ENCODE results near the gene CELF5.
A peak's percentile ranks its signal among the peaks of the same experiment; 100 is the strongest.
"Not testable (repeated sequence)": the region's sequence is repeated elsewhere in the genome, so short reads cannot be mapped to it uniquely, and the experiment has no call there.

The CELF5 gene

GRCh38 chr19:3275583-3276340, 51.3 kb downstream of the CELF5 start:
- DNase-seq = peak; percentile 87

- DNase-seq = peak; percentile 87
These were observed 51.9 kb downstream of the CELF5 start for GRCh38 chr19:3276341-3276799.

DNA sequence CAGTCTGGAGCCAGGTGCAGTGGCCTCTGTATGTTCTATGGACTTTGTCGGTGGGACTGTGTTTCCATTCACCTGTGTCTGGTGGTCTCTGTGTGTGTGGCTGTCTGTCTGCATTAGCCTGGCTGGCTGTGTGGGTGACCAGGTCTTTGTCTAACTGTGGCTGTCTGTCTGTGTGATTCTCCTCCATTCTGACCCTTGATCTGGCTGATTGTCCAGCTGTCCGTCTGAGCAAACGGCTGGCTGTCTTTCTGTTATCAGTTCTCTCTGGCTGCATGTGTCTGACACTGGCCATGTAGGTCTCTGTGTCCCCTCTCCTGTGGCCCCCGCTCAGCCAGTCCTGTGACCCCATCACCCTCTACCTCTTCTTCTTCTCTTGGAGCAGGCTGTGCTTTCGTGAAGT, 53.2 kb downstream of the CELF5 start:
- no peak for DNase-seq

GRCh38 chr19:3278294-3278693, 53.8 kb downstream of the CELF5 start:
- DNase-seq = no peak

- no peak for DNase-seq
These were observed 54.3 kb downstream of the CELF5 start for GRCh38 chr19:3278749-3279148.

GRCh38 chr19:3279306-3279705, 54.8 kb downstream of the CELF5 start:
- DNase-seq = no peak

- no peak for DNase-seq
These were observed 56.6 kb downstream of the CELF5 start for GRCh38 chr19:3281026-3281425.

DNA sequence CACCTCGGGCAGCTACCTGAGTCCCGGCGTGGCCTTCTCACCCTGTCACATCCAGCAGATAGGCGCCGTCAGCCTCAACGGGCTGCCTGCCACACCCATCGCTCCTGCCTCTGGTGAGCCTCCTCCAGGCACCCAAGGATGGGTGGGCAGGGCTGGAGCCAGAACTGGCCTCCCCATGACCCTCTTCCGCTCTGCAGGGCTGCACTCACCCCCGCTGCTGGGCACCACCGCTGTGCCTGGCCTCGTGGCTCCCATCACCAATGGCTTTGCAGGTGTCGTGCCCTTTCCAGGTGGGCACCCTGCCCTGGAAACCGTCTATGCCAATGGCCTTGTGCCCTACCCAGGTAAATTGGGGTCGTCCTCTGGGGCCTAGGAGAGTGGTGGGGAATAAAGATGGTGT, 57.7 kb downstream of the CELF5 start:
- DNase-seq = no peak

DNA sequence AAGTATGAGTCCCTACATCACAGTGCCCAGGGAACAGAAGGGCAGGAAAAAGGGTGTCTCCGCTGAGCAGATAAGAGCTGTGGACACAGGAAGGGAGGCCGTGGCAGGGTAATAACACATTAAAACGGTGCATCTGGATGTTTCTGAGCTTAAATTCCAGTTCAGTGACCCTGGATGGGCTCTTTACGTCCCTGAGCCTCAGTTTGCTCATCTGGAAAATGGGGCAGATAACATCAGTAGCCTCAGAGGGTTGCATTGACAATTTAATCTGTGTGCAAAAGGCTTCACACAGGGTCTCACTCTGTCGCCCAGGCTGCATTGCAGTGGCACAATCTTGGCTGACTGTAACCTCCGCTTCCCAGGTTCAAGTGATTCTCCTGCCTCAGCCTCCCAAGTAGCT, 58.1 kb downstream of the CELF5 start:
- DNase-seq = no peak

DNA sequence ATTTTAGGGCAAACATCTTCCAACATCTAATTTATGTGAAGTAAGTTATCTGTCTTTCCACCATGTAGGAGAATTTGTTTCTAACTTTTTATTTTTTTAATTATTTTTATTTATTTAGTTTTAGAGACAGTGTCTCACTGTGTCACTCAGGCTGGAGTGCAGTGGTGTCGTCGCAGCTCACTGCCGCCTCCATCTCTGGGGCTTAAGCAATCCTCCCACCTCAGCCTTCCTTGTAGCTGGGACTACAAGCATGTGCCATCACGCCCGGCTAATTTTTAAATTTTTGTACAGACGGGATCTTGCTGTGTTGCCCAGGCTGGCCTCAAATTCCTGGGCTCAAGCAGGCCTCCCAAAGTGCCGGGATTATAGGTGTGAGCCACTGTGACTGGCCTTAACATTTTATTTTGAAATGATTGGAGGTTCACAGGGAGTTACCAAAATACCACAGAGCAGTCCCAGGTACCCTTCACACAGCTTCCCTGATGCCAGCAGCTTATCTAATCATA, 58.8 kb downstream of the CELF5 start:
- DNase-seq = no peak

DNA sequence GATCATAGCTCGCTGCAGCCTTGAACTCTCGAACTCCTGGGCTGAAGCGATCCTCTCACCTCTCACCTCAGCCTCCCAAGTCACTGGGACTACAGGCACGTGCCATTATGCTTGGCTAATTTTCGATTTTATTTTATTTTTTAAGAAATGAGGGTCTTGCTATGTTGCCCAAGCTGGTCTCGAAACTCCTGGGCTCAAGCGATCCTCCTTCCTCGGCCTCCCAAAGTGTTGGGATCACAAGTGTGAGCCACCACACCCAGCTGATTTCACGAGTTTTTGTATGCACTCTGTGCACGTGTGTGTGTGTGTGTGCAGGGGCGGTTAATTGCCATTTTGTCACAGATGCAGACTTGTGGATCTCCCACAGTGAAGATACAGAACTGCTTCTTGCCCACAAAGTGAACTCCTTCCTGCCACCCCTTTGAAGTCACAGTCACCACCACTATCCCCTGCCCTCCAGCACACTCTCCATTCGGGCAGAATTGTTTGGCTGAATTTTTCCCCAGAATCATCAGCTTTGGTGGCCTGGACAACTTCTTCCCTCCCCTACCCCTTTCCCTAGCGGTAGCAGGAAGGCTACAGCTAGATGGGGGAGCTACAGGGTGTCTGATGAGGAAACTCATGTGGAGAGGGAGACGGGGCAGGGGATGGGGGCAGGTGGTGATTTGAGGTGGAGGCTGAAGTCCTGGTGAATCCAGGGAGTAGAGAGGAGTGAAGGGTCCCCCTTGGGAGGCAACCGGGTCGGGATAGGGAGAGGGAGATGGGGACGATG, 59.6 kb downstream of the CELF5 start:
- DNase-seq = no peak

- peak; percentile 13 for DNase-seq
These were observed 60.5 kb downstream of the CELF5 start for GRCh38 chr19:3284759-3285646.

- DNase-seq = no peak
These were observed 61.3 kb downstream of the CELF5 start for GRCh38 chr19:3285647-3286176.

DNA sequence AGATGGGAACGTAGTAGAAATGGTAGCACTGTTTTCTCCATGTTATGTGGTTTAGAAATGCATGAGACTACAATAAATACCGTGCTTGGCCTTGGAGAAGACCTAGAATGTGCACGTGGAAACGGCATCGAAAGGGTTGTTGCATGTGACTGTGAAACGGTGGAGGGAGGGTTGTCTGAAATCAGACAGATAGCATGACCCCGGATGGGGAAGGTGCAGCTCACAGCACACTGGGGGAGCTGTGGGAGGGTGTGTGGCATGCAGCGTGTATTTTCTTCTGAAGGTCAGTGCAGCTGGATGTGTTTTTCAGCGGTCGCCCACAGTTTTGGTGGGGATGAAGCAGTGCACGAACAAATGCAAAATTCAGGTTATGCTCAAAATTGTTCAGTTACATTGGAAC, 63.4 kb downstream of the CELF5 start:
- no peak for DNase-seq

- not testable (repeated sequence) for DNase-seq
These were observed 64.0 kb downstream of the CELF5 start for GRCh38 chr19:3288437-3288836.

DNA sequence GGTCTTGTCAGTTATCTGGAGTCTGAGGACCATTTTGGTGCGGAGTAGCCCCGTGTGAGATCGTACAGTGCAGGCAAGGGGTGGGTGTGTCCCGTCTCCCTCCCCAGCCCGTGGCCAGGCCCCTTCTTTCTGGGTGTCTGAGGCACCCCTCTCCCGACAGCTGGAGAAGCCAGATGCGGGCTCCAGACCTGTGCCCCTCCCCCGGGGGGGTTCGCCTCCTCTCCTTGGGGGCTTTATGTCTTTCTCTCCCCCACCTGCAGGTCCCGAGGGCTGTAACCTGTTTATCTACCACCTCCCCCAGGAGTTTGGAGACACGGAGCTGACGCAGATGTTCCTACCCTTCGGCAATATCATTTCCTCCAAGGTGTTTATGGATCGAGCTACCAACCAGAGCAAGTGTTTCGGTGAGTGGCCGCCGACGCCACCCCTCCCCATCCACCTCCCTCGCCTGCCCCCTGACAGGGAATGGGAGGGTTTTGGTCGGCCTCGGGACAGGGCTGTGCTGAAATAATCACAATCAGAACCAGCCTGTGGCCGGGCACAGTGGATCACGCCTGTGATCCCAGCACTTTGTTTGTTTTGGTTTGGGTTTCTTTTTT, 65.6 kb downstream of the CELF5 start:
- DNase-seq = no peak

GRCh38 chr19:3290858-3291257, 66.4 kb downstream of the CELF5 start:
- DNase-seq = not testable (repeated sequence)

GRCh38 chr19:3291644-3292043, 67.2 kb downstream of the CELF5 start:
- DNase-seq = no peak

- DNase-seq = no peak
These were observed 68.6 kb downstream of the CELF5 start for GRCh38 chr19:3292958-3293529.

GRCh38 chr19:3293560-3293959, 69.1 kb downstream of the CELF5 start:
- DNase-seq = no peak

- DNase-seq = no peak
These were observed 69.8 kb downstream of the CELF5 start for GRCh38 chr19:3294080-3294850.

Data from NCI-H1105 treated with DMSO at 0.1 percent for 48 hours (cell line).